HG03354 (cell line): ENCODE measurements around the gene DALRD3.
"Not testable (repeated sequence)": the region's sequence is repeated elsewhere in the genome, so short reads cannot be mapped to it uniquely, and the experiment has no call there.

ENCODE experiments used
- ATAC-seq: cut with Tn5 transposase; IDR thresholded peaks from one replicate; pipeline ENCODE4 v1.9.1; 2021; ENCODE audit warnings: mild to moderate bottlenecking; ENCODE audit not compliant: unreplicated experiment, poor library complexity, severe bottlenecking

Gene DALRD3

GRCh38 chr3:49021813-49022687, 3.7 kb upstream of the DALRD3 start, which contains the start of gene NDUFAF3:
Gene NDUFAF3 (plus strand): TSS chr3:49022121. CDS start chr3:49022145, 24 bp downstream.
- ATAC-seq: peak; percentile 67

- ATAC-seq: peak; percentile 54
Observed at GRCh38 chr3:49021213-49021812, 2.9 kb upstream of the DALRD3 start.

- ATAC-seq: no peak
Observed at GRCh38 chr3:49020330-49021212, 2.2 kb upstream of the DALRD3 start.

DNA sequence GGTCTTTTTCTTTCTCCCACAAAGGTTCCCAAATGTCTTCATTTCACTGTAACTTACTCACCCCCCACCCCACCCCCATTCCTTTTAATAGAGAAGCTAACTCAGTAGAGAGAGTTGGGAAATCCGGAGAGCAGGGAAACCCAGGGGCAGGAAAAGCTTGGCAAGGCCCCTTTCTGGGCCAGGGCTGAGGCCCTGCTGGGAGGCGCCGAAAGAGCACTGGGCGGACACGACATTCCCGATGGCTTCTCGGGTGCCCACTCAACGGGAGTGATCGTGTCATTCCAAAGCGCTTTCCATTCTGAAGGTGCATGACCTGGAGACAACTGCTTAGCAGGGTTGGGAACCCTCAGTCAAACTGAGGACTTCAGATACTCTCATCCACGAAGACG, 1.6 kb upstream of the DALRD3 start:
- no peak for ATAC-seq

DNA sequence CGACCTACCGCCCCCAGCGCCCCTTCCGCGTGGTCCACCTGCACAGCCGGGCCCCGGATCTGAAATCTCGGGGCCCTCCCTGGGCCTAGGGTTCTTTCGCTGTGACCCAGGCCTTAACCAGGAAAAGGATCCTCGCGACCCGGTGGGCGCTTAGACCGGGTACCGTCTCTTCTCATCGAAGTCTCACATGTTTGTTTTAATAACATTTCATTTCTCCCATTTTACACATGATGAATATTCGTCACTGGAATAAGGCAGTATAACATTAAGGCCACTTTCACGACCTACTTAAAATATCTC, 277 bp upstream of the DALRD3 start:
- ATAC-seq: no peak

GRCh38 chr3:49017229-49017970, 980 bp downstream of the DALRD3 start:
- ATAC-seq: no peak

- no peak for ATAC-seq
Observed at GRCh38 chr3:49016414-49017228, 1.8 kb downstream of the DALRD3 start.

- ATAC-seq: no peak
Observed at GRCh38 chr3:49015765-49016164, 2.6 kb downstream of the DALRD3 start.

DNA sequence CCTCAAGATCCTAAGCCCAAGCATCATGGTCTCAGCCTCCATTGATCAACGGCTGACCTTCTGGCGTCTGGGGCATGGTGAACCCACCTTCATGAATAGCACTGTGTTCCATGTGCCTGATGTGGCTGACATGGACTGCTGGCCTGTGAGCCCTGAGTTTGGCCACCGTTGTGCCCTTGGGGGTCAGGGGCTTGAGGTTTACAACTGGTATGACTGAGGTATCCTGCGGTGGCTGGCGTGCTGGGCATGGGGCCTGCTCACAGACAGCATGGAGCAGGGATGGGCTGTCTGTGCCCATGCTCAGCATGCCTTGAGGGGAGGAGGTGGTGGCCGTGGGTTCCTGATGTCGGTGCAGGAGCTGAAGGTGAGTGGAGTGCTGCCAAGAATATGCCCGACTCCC, 3.3 kb downstream of the DALRD3 start:
- no peak for ATAC-seq

GRCh38 chr3:49013738-49014660, 4.4 kb downstream of the DALRD3 start:
- no peak for ATAC-seq

DNA sequence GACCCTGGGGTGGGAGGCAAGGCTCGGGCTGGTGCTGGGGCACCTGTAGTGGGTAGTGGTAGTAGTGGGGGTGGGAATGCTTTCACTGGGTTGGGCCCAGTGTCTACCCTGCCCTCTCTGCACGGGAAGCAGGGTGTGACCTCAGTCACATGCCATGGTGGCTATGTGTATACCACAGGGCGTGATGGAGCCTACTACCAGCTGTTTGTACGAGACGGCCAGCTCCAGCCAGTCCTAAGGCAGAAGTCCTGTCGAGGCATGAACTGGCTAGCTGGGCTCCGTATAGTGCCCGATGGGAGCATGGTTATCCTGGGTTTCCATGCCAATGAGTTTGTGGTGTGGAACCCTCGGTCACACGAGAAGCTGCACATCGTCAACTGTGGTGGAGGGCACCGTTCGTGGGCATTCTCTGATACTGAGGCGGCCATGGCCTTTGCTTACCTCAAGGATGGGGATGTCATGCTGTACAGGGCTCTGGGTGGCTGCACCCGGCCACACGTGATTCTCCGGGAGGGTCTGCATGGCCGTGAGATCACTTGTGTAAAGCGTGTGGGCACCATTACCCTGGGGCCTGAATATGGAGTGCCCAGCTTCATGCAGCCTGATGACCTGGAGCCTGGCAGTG, 5.2 kb downstream of the DALRD3 start:
- ATAC-seq: no peak

GRCh38 chr3:49012441-49013017, 5.9 kb downstream of the DALRD3 start:
- no peak for ATAC-seq

- ATAC-seq: no peak
Observed at GRCh38 chr3:49009396-49009795, 9.0 kb downstream of the DALRD3 start.

DNA sequence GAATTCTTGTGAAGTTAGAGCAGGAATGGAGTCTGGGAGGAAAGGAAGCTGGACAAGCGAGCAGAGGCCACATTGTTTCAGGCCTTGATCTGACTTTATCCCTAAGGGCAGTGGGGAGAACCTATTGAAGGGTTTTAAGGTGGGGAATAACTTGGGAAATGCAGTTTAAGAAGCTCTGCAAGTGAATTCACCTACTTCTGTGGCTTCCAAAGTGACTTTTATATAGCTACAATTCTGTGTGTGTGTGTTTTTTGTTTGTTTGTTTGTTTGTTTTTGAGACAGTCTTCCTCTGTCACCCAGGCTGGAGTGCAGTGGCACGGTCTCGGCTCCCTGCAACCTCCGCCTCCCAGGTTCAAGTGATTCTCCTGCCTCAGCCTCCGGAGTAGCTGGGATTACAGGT, 9.8 kb downstream of the DALRD3 start:
- ATAC-seq: not testable (repeated sequence)

- ATAC-seq: peak; percentile 31
Observed at GRCh38 chr3:49007771-49008528, 10.4 kb downstream of the DALRD3 start.

DNA sequence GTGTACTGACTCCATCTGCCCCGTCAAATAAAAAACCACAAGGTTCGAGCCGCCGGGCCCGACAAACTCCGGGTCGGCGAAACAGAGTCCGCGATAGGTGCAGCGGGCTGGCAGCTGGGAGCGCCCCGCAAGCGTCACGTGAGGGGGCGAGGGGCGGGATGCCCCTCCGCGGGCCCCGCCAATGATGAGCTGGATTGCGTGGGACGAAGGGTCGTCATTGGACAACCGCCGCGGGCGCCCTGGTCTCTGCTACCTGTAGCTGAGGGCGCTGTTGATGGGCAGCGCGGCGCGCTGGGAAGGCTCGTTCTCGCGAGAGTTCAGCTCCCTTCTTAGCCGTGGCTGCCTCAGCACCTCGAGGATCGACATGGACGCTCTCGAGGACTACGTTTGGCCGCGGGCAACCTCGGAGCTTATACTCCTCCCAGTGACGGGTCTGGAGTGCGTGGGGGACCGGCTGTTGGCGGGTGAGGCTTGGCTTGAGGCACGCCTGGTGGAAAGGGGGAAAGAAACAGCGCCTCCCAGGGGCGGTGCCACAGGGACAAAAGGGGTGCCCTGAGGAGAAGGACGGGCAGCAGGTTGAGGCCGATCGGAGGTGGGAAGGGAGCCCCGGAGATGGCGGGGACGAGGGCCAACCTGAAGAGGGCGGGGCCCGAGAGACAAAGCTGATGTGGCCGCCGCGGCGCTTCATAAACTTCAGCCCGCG, 11.2 kb downstream of the DALRD3 start, which contains the start of gene WDR6:
WDR6 (plus strand) TSS at position 324 of the 703 bp plus-strand sequence; CDS start at position 365, 41 bp downstream.
- peak; percentile 89 for ATAC-seq
